Fibroblast of peridontal ligament (primary cell): Measurements from ENCODE around the gene FUT9.

ENCODE experiments used
- DNase-seq: peaks from one replicate; pipeline ENCODE4 v3.0.0-alpha.2; 2010; ENCODE audit errors: extremely low read depth

FUT9 gene

DNA sequence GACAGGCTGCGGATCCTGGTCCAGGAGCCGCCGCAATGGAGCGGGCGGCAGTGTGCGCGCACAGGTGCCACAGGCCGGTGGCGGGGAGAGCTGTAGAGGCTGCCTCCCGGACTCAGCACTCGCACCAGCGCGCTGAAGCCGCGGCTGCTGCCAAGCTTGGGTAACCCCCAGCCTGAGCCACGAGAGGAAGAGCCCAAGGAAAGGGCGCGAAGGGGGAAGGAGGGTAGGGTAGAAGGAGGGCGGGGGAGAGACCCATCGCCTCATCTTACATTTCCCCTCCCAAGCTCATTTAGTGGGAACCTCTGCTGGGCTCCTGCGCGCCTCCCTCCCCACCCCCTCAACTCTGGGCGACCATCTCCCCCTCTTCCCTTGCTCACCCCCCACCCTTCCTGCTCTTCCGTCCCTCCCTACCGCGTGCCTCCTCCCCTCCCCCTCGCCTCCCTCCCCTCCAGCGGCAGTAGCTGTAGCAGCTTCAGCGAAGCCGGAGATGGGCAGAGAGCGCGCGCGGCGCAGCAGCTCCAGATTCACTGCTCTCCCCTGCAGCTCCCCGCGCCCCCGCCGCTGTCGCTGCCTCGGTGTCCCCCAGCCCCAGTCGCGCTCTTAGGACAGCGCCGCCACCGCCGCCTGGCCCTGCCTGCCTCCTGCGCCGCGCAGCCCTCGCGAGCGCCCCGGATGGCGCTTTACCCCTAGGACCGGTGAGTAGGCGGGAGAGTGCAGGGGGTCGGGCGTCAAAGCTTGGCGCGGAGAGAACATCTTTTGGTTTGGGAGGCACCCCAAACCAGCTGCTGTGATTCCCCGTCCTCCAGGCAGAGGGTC lies at the start of gene FUT9:
Gene FUT9, plus strand, starts transcription at position 457 of the 816 bp plus-strand sequence. CDS start 187,182 bp downstream, outside the sequence.
- DNase-seq, result no peak

DNA sequence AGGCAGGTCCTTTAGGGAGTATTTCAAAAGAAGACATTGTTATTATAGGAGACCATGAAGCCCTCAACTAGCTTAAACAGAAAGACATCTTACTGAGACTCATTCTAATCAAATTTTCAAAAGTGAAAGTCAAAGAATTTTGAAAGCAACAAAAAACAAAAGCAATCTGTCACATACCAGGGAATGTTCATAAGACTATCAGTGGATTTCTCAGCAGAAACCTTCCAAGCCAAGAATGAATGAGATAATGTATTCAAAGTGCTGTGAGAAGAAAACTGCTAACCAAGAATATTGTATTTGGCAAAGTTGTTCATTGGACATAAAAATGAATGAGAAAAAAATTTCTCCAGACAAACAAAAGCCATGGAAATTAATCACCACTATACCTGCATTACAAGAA lies 48.2 kb upstream of the FUT9 start:
- no peak for DNase-seq

DNA sequence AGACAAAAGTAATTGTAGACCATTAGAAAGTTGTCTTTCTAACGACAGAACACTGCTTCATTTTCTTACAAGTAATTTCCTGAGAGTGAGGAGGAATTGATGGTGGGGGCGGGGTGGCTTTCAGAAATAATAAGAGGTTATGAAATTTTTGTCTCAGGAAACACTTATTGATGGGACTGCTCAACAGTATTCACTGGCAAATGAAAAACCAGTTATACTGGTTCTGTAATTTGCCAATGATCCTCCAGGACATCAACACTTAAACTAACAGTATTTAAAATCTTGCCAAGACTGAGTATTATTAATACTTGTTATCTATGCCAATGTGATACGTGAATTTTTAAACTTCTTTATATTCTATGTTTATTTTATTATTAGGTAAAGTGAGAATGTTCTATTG lies 41.8 kb upstream of the FUT9 start:
- DNase-seq, result no peak

DNA sequence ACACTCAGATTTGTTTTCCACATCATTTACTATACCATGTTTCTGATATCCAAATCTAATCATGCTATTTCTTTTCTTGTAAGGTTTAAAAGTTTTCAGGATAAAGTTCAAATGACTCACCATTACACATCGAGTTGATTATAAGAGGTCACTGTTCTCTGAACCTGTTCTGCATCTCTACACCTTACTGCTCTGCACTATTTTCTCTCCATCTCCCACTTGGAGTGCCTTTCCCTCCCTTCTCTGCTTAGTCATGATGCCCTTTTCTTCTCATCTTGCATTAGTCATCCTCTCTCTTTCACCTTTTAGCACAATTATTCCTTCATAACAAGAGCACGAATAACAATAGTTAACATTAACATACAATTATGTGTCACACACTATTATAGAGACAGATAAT lies 37.5 kb upstream of the FUT9 start:
- DNase-seq, result no peak

DNA sequence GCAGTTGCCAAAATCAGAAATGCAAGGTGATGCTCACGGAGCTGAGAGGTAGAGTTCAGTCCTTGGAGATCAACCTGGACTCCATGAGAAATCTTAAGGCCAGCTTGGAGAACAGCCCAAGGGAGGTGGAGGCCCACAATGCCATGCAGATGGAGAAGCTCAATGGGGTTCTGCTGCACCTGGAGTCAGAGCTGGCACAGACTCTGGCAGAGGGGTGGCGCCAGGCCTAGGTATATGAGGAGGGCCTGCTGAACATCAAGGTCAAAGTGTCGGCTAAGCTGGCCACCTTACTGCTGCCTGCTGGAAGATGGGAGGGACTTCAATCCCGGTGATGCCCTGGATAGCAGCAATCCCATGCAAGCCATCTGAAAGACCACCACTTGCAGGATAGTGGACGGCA lies 23.9 kb upstream of the FUT9 start:
- DNase-seq, result no peak

DNA sequence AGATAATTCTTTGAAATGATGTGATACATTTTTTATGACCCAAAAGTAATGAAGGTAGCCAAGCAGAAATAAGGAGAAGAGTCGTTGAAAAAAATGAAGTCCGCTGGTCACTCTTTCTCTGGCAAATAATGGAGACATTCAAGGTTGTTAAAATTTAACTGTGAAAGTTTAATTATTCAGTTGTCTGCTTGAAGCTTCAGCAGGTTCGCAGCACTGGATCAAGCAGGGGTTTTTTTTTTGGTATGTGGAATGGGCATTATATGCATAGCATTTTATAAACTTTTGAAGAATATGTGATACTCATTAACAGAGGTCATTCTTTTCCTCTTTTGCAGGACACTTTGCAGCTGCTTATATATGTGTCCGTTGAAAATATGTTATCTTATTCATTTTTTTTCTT lies 21.6 kb upstream of the FUT9 start:
- DNase-seq, result no peak

DNA sequence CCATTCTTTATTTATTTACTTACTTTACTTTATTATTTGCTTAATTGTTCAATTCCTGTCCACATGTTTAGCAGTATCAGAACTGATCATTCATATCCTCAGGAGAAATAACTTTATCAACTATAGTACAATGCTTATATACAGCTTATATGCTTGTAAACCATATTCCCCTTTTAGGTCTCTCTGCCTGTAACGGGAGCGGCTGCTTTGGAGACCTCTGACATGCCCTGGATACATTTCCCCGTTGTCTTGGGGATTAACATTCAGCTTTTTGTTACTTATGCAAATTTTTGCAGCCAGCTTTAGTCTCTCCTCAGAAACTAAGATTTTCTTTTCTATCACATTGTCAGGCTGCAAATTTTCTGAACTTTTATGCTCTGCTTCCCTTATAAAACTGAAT lies 17.6 kb upstream of the FUT9 start:
- no peak for DNase-seq

DNA sequence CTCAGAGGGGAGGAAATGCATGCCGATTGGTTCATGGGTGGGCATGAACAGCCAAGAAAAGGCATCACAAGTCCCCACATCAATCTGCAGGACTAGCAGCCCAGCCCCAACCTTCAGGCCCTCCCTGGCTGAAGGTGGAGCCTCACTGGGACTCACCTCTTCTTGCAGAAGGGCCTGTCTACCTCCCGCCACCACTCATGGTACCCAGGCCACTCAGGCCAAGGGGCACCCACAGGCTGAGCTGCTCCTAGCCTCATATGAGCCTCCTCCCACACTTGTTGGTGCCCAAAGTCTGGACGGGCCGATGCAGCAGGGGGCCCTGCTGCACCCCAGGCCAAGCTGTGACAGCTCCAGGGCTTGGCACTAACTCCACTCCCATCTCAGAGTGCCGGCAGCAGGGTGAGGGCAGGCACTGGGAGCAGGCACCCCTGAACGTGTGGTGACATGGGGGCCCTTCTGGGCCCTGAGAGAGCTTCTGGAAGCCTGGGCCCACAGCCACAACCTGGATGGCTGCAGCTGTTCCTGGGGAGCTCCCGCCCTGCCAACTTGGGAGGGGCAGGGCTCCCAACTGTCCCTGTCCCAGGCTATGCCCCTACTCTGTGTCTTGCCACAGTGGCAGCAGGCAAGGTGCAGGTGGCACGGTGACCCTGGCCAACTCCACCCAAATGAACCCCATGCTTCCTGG lies 13.7 kb upstream of the FUT9 start:
- DNase-seq, result no peak

DNA sequence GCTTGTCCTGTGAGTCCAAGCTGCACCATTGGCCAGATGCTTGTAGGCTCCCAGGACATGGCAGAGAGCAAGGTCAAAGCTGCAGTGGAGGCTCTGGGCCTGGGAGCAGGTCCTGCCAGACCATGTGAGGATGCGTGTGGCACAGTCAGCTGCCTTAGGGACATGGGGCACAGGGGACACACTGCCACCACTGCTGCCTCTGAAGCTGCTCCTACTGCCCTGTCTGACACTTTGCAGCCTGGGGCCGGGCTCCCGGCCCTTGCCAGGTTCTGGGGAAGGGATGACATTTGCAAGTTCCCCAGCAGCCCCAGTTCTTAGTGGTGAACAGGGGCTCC lies 13.2 kb upstream of the FUT9 start:
- no peak for DNase-seq

DNA sequence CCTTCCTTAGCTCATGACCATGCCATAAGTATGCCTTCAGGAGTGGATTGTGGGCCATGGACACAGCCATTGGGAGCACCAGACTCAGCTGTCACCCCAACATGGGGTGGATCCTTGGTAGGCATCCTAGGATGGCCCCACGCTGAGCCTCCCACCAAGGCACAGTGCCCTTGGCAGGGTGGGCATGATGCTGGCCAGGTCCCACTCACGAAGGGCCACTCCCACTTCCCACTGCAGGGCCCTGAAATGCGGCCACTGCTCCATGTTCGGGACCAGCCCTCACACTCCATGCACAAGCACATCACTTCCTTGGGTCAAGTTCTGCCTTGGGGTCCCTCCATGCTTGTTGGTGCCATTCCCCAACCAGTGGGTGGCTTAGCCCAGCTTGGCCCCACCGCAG lies 12.9 kb upstream of the FUT9 start:
- DNase-seq, result no peak

DNA sequence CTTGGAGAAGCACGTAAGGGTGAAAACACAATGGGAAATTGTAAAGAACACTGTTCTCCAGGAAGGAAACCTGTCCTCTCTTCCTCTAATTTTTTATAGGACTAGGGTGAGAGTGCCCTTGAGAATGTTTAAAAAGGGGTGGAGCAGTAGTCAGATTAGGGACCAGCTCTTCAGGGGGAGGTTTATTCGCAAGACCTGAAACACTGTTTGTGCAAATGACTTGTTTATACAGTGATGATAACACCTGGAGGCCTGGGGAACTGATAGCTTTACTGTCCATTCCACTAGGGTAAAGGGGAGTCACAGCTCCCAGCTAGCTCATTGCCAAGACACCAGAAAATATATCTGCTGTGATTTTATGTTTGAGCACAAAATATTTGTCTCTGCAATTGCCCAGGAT lies 8.1 kb upstream of the FUT9 start:
- DNase-seq, result no peak

DNA sequence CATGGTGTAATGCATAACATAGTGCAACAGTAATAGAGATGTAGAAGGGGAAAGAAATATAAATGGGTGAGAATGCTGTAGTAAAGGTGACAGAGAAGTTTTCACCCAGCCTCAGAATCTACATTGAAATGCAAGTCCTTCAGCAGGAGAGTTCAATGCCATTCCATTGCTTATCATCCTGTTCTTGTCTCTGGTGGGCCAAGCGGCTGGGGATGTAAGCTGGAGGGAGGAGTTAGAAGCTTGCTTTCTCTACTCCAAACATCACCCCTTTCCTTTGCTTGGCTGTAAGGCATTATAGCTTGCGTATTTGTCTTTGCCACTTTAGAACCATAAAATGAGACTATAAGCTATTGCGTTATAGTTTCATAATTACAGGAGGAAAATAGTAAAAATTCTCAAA lies 2.2 kb upstream of the FUT9 start:
- DNase-seq, result no peak

DNA sequence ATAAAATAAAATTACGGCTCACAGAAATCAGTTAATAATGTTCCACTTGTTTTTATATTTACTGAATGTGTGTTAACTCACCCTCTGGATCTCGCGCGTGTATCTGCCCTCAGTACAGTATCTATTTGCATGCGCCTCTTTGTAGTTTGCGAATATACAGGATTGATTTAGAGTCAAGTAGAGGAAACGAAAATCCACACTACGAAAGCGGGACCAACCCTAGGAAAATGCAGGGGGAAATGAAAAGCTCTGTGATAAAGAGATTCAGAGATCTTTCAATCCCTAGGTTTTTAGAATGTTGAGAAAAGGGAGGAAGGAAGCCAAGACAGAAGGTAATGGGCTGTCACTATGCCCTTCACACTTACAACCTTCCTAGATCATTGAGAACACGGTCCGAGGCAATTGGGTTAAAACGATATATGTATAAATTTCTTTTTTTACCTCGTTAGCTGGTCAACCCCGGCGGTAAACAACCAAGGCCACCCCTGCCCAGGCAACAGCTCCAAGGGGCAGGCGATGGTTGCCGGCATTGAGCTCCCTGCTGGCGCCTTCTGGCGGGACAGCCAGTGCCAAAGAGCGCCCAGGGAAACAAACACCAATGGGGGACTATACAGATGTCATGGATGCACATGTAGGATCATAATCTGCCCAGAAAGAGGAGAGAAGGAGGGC lies 792 bp upstream of the FUT9 start:
- DNase-seq, result no peak

DNA sequence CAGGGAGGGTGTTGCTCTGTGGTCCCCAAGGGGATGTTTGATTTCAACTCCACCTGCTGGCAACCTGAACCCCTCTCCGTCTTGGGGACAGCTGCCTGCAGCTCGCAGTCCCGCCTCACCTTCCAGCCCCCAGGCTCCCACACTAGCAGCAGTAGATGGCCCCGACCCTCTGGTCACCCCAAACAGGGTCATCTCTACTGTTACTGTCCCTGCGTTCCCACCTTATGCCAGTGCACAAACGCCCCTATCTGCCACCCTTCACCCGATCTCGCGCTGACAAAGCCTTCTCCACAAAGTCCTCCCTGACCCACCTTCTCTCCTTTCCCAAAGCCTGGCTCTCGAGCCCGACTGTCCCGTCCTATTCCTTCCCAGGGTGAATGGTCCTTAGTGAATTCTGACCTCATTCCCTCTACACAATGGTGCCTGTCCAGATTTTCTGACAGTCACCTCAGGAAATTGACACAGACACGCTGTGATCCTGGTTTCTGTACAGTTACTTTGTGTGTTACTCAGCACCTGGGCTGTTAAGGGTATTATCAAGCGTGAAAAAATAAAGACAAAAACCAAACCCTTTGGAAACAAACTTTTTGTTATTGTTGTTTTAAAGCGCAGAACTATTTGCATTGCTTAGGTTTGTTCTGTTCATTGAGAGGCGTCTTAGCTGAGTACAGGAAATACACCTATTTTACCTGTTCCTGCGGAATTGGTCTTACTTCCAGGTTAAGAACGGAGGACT lies 728 bp downstream of the FUT9 start:
- DNase-seq, result no peak

DNA sequence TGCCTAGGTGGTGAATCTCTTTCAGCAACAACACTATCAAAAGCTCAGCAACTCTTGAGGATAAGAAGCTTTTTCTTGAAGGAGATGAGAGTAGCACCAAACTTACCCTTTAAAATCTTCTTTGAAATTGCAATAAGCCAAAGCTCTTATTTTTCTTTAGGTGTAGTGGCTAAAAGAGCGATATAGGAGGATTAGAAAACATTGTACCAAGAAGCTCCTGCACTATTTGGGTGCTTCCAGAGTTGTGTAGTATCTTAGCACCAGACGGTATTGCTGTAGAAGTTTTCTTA lies 1.2 kb downstream of the FUT9 start:
- no peak for DNase-seq

DNA sequence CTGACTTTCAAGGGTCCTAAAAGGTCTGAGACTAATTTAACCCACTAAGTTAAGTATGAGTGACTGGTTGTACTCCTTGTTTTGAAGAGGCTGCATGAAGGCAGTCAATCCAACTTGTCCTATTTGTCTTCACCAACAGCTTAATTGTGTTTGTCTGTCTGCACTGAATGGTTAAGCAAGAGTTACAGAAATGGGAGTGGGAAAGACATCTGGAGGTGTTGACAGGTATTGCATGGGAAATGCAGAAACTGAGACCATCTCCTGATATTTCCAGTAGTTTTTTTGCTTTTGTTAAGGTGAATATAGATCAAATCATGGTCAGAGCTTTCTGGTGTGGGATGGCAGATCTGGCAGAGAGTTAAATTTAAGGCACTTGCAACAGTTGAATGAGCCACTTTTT lies 6.5 kb downstream of the FUT9 start:
- DNase-seq, result no peak

DNA sequence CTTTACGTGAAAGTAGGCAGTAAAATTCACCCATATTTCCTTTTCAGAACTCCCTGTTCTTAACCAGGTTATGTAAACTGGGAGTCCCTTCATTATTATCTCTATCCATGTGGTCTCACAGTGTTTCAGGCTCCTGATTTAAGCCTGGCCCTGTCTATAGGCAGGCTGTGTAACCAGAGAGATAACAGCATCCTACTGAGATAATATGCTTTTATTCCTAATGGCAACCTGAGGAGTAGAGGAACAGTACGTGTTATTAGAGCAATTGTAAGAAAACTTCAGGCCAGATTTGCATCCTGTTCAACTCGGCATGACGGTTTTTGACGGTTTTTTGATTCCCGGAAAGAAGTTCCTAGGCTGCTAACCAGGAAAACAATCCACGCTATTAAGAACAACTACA lies 16.9 kb downstream of the FUT9 start:
- no peak for DNase-seq

DNA sequence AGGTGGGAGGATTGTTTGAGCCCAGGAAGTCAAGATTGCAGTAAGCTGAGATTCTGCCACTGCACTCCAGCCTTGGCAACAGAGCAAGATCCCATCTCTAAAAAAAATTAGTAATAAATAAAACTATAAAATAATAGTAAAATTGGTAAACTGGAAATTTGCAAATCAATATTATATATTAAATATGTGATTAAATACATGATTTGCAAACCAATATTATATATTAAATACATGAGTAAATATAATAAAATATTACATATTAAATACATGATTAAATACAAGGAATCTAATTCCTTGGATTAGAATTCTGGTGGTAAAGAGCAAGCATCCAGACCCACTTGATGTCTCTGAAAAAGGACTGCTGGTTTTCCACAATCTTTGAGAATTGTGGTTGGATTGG lies 35.8 kb downstream of the FUT9 start:
- DNase-seq, result no peak

DNA sequence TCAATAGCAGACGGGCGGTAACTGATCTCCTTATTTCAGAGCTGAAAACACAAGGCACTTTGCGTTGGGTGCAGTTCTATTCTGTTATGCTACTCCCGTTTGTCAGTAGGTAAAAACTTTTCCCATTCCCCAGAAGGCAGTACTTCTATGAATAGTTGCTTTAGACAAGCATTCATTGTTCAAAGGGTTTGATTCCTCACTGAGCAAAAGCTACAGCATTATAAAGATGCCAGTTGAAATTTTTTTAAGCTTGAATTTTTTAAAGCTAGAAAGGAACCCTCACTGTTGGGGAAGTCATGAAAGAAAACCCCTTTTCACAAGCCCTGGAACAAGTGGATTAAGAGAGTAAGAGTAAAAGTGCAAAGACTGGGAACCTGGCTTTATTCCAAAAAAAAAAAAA lies 42.3 kb downstream of the FUT9 start:
- no peak for DNase-seq

DNA sequence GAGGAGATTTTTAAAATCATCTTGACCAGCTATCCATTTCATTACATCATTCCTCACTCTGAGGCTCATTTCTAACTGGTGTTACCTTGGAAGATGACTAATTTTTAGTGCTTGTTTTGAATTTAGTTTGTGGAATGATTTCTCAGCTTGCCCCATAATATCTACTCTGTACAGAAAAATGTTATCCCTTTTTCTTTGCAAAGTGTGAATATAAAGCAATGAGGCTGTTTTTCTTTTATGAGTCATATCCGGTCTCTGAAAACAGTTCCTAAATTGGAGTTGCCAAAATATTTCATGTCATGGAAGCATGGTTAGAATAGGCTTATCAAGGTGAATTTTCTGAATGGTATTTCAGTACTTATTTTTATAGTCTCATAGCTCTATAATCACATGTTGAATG lies 43.8 kb downstream of the FUT9 start:
- no peak for DNase-seq

DNA sequence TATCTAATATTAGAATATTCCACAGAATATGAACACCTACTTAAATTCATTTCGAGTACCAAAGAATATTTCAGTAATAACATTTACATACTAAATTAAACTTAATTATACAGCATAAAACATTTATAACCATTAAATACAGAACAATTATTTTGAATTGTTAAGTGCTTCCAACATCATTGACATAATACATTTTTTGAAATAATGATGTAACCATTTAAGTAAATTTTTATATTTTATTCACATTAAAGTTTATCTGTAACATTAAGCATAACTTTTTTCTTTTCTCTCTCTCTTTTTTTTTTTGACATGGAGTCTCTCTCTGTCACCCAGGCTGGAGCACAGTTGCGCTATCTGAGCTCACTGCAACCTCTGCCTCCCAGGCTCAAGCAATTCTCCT lies 44.5 kb downstream of the FUT9 start:
- DNase-seq, result no peak

DNA sequence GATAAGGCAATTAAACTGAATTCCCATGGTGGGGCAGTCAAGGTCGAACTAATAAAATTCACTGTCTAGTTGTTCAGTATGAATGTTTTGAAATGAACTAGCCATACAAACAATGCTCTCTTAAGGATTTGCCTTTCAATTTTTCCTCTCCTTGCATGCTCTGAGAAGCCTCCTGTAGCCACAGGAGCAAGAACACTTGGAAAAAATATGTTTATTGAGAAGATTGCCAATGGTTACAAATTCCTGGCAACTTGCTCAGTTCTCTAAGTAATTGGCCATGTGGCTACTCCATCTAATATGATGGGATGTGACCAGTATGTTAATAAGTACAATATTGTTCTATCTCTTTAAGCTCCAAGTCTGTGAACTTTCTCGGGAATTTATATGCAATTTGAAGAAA lies 49.4 kb downstream of the FUT9 start:
- no peak for DNase-seq

DNA sequence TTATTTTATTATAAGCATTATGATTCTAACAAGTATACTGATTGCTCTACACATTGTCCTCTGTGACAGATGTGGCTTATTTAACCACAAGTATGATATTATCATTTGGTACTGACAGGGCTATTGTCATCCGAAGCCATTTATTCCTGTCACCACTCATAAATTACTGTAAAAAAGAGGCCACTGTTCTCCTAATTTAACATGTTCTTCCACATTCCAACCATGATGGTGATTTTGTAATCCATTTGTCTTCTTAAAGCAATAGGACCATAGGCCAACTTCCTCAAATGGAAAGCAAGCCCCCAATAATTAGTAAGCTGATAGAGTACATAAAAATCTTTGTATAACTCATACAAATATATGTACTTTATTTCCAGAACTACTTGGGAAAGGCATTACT lies 50.6 kb downstream of the FUT9 start:
- DNase-seq, result no peak
